Dermis microvascular lymphatic vessel endothelial cell (primary cell): ENCODE measurements around the gene MCTP2. TPM values are rescaled to one million over a fixed set of nuclear protein-coding genes. Genes with fewer than 3 reads are reported as not detected.

Experiments used
- DNase-seq, 2 donors: peaks; one replicate each; pipeline versions ENCODE4 v3.0.0 to v3.0.0-alpha.2; 2010; ENCODE audit warnings: low read depth in 2 of 2
- total RNA-seq: library from RNA; depleted of rRNA; stranded (reverse); fragments of >200 nt; gene quantifications from 2 replicates; pipeline ENCODE4 v1.2.1, GENCODE V29; 2014

MCTP2 gene
- total RNA-seq, 1 donor from 2014 or later = 6.8 TPM

GRCh38 chr15:94351031-94351535 lies 119.7 kb downstream of the MCTP2 start:
- no peak for DNase-seq

- DNase-seq = no peak
Observed at GRCh38 chr15:94352636-94353487, 121.5 kb downstream of the MCTP2 start.

GRCh38 chr15:94353488-94353820 lies 122.1 kb downstream of the MCTP2 start:
- no peak for DNase-seq

GRCh38 chr15:94354655-94355054 lies 123.3 kb downstream of the MCTP2 start:
- DNase-seq = no peak

- no peak for DNase-seq
Observed at GRCh38 chr15:94359716-94360115, 128.4 kb downstream of the MCTP2 start.

GRCh38 chr15:94360251-94360685 lies 128.9 kb downstream of the MCTP2 start:
- peak; percentile 28 to 51 for DNase-seq

GRCh38 chr15:94362385-94363092 lies 131.2 kb downstream of the MCTP2 start:
- DNase-seq = no peak

GRCh38 chr15:94363382-94363781 lies 132.0 kb downstream of the MCTP2 start:
- DNase-seq = no peak

GRCh38 chr15:94366781-94367180 lies 135.4 kb downstream of the MCTP2 start:
- DNase-seq = no peak

GRCh38 chr15:94367726-94368535 lies 136.6 kb downstream of the MCTP2 start:
- no peak for DNase-seq

GRCh38 chr15:94370206-94370935 lies 139.0 kb downstream of the MCTP2 start:
- DNase-seq = no peak

- DNase-seq = no peak
Observed at GRCh38 chr15:94370936-94371285, 139.6 kb downstream of the MCTP2 start.

GRCh38 chr15:94372821-94373220 lies 141.5 kb downstream of the MCTP2 start:
- no peak for DNase-seq

- peak; percentile 61 to 71 for DNase-seq
Observed at GRCh38 chr15:94375997-94376396, 144.6 kb downstream of the MCTP2 start.

- no peak for DNase-seq
Observed at GRCh38 chr15:94379986-94380385, 148.6 kb downstream of the MCTP2 start.

GRCh38 chr15:94380798-94381197 lies 149.4 kb downstream of the MCTP2 start:
- no peak for DNase-seq

- DNase-seq = no peak
Observed at GRCh38 chr15:94381384-94381783, 150.0 kb downstream of the MCTP2 start.

GRCh38 chr15:94383041-94383440 lies 151.7 kb downstream of the MCTP2 start:
- no peak for DNase-seq

- no peak for DNase-seq
Observed at GRCh38 chr15:94383706-94384105, 152.3 kb downstream of the MCTP2 start.

- DNase-seq = peak; percentile 71 to 77
Observed at GRCh38 chr15:94385441-94385840, 154.1 kb downstream of the MCTP2 start.

GRCh38 chr15:94386351-94386750 lies 155.0 kb downstream of the MCTP2 start:
- no peak for DNase-seq
